ENCODE data around the gene OSGIN1. TPM values are rescaled to one million over a fixed set of nuclear protein-coding genes. Genes with fewer than 3 reads are reported as not detected.

Gene OSGIN1
- polyA plus RNA-seq, 10 donors = 0.14 to 1.1 (median 0.47) TPM

DNA sequence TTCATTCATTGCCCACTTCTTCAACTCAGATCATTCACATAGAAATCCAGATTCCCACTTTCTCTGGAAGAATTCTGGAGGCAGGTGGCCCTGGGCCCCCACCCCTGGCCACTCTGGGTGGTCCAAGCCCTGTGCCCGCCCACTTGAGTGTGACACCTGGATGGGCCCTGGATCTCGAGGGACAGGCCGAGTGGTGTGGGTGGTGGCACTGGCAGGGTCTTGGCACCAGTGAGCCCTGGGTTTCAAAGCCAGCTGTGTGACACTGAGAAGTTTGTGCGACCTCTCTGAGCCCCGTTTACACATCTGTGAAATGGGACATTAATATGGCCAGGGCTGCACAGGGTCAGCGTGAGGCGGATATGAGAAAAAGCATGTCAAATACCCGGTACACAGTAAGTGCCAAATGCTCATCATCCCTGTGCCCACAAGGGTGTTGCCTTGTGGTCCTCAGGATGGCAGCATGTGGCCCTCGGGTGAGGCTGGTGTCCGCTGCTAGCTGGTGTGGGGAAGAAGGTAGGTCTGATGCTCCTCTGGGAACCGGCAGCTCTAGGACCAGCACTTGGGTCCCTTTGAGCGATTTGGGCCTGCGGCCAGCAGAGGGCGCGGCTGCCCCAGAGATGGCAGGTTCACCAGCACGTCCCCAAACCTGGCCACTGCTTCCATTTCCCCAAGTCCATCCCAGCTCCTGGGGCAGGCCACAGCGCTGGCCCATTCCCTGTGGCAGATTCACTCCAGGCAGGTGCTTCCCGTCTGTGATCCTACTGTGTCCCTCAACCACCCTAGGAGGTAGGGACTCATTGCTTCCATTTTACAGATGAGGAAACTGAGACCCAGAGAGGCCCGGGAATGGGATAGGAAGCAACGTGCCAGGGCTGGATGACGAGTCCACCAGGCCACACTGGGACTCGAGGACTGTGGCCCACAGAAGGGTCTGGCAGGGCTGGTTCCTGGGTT, 3.6 kb downstream of the OSGIN1 start:
- DNase-seq = peak; percentile 49 to 77 (median 69)

DNA sequence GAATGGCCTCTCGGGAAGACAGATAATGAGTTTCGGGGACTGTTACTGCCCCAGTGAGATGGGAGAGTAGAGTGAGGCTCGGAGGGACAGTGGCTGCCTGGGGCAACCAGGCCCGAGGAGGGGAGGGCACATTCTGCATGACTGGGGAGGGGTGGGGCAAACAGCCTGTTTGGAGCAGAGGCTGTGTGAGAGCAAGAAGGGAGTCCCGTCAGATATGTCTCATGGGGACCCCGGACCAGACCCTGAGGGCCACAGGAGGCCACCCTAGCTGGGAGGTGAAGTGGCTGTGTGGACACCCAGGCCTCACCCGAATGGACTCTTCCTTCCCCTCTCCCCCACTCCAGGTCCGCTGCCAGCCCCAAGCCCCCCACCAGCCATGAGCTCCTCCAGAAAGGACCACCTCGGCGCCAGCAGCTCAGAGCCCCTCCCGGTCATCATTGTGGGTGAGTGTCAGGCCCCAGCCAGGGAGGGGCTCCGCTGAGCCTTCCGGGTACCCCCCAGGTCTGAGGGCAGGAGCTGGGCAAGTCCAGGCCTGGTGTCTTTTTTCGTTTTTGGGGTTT, 4.3 kb downstream of the OSGIN1 start:
- no peak for DNase-seq

DNA sequence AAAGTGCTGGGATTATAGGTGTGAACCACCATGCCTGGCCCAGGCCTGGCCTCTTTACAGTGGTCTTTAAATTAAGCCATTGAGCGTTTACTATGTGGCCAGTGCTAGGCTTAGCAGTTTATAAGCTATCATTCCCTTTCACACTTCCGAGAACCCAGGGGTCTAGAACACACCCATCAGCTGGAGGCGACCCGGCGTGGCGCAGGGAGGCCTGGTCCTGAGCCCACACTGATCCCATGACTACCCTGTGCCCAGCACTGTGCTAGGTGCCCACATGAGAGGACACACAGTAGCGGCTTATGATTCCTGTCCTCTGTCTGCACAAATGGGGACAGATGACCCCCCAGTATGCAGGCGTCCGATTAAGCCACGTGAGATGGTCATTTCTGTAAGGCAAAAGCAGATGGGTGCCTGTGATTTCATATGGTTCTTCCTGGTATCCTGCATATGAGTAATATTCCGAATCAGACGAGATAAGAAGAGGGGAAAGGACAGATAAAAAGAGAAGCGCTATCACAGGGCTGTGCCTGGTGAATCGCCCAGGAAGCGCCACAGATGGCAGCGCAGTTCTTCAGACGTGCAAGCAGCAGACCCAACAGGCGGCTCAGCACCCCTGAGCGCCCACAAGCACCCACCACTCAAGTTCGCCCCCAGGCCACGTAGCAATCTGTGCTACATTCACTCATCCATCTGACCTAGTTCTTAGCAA, 5.3 kb downstream of the OSGIN1 start:
- DNase-seq = no peak

DNA sequence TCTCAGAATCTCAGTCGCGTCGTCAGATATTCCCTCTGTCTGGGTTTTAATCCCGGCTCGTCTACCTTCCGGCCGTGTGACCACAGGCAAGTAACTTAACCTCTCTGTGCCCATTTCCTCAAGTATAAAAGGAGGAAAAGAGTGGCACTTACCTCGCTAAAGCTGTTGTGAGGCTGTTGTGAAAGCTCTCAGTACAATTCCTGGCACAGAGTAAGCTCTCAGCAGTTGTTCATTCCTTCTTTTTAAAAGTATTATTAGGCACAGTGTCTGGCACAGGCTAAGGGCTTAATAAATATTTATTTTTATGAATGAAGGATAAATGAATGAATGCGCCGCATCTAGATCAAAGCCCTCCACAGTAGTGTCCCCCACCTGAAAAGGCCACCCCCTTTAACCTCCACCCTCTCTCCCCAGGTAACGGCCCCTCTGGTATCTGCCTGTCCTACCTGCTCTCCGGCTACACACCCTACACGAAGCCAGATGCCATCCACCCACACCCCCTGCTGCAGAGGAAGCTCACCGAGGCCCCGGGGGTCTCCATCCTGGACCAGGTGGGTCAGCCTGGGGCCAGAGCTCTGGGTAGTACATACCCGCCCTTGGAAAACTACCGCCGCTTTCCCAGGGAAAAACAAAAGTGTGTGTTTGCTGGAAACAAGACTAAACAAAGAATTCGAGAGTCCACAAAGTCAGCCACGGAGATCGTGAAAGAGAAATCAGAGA, 6.0 kb downstream of the OSGIN1 start:
- DNase-seq = no peak

DNA sequence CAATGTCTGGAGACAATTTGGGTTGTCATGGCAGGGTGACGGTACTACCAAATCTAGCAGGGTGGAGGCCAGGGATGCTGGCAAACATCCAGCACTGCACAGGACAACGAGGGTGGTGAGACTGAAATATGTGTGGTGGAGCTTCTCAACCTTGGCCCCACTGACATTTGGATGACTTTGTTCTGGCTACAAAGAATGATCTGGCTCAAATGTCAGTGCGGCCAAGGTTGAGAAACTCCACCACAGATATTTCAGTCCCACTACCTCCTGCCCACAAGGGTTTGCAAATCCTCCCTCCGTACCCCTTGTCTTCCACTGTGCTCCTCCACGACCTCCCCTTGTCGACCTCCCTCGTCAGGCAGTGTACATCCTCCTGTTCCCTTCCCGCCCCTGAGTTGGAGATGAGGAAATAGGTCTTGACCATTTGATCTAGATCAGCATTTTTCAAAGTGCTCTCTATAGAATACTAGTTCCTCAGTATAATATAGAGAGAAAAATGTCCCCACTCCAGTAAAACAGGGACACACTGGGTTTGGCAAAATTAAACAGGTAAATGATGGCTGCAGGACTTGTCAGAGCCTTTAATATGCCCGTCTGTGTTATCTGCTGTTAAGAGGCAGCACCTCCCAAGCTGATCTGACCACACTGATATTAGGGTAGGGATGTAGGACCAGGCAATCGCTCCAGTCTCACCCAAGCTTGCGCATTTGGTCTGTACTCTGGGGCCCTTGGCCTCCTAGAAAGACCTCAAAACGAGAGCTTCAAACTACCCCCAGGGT, 6.8 kb downstream of the OSGIN1 start:
- no peak for DNase-seq

DNA sequence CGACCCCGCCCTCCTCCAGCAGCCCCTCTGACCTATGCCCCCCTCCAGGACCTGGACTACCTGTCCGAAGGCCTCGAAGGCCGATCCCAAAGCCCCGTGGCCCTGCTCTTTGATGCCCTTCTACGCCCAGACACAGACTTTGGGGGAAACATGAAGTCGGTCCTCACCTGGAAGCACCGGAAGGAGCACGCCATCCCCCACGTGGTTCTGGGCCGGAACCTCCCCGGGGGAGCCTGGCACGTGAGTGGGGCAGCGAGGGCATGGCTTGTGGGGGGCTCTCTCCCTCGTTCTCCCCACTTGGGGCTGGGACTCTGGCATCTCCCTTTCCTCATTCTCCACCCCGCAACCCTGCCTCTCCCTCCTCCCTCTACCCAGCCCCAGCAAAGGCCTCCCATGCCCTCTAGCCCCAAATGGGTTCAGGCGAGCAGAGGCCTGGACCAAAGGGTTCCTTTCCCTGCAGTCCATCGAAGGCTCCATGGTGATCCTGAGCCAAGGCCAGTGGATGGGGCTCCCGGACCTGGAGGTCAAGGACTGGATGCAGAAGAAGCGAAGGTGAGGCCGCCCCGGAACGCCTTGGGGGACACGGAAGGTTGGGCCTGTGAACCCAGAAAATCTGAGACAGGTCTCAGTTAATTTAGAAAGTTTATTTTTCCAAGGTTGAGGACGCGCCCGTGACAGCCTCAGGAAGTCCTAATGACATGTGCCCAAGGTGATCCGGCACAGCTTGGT, 7.6 kb downstream of the OSGIN1 start:
- no peak for DNase-seq

DNA sequence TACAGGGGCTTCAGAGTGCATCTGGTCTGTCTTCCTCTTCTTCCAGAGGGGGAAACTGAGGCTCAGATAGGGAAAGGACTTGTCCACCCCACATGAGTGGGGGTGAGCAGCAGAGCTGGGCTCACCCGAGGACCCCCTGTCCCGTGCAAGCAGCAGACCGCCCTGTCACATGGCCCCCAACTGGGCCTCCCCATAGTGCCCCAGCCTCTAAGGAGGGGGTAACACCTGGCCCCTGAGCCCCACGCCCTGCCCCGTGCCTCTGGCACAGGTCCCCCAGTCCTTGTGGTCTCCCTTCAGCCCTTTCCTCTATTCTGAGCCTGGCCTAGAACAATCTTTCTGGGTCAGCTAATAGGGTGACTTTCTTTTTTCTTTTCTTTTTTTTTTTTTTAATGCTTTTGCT, 8.6 kb downstream of the OSGIN1 start:
- no peak for DNase-seq

DNA sequence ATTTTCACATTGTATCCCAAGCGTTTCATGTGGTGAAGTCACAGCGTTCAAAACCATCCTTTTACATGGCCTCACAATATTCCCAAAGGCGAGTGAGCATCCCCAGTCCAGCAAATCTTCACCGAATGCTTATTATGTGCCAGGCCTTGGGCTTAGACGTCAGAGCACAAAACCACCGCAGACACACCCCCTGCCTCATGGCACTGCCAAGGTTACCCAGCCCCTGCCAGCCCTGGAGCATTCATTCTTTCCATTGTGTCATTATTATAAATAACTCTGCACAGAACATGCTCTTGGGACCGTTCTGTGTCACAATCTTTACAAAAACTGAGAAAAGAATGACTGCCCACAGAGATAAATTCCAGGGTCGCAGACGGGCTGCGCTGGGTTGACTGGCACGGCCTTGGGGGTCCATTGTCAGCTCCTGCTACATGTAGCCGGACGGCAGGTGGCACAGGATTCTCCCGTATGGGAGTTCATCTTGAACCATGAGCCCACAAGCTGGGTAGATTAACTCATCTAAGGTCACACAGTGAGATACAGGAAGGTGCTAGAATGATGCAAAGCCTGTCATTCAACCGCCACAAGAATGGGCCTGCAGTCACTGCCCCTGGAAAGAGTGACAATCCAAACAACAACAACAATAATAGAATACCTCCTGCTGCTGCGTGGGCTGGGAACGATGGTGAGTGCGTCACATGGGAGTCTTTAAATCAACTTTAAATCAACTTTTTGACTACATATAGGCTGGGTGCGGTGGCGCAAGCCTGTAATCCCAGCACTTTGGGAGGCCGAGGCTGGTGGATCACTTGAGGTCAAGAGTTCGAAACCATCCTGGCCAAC, 10.5 kb downstream of the OSGIN1 start:
- DNase-seq = no peak

DNA sequence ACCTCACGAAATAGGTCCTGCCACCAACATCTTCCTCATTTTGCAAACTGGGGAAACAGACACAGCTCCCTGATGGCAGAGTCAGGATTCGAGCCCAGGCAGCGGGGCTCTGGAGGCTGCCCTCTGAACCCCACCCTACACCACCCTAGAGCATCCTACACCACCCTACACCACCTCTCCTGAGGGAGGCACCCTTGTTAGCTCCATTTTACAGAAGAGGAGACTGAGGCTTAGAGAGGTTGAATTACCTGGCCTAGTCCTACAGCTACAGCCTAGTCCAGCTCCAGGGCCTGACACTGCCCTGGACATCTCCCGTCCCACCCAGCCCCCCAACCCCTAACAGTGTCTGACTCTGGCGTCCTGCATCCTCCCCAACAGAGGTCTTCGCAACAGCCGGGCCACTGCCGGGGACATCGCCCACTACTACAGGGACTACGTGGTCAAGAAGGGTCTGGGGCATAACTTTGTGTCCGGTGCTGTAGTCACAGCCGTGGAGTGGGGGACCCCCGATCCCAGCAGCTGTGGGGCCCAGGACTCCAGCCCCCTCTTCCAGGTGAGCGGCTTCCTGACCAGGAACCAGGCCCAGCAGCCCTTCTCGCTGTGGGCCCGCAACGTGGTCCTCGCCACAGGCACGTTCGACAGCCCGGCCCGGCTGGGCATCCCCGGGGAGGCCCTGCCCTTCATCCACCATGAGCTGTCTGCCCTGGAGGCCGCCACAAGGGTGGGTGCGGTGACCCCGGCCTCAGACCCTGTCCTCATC, 11.8 kb downstream of the OSGIN1 start:
- no peak for DNase-seq

DNA sequence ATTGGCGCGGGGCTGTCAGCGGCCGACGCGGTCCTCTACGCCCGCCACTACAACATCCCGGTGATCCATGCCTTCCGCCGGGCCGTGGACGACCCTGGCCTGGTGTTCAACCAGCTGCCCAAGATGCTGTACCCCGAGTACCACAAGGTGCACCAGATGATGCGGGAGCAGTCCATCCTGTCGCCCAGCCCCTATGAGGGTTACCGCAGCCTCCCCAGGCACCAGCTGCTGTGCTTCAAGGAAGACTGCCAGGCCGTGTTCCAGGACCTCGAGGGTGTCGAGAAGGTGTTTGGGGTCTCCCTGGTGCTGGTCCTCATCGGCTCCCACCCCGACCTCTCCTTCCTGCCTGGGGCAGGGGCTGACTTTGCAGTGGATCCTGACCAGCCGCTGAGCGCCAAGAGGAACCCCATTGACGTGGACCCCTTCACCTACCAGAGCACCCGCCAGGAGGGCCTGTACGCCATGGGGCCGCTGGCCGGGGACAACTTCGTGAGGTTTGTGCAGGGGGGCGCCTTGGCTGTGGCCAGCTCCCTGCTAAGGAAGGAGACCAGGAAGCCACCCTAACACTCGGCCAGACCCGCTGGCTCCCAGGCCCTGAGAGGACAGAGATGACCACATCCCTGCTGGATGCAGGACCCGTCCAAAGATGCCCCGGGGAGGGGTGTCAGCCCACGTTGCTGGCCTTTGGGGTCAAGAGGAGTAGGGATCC, 12.6 kb downstream of the OSGIN1 start:
- DNase-seq = no peak

DNA sequence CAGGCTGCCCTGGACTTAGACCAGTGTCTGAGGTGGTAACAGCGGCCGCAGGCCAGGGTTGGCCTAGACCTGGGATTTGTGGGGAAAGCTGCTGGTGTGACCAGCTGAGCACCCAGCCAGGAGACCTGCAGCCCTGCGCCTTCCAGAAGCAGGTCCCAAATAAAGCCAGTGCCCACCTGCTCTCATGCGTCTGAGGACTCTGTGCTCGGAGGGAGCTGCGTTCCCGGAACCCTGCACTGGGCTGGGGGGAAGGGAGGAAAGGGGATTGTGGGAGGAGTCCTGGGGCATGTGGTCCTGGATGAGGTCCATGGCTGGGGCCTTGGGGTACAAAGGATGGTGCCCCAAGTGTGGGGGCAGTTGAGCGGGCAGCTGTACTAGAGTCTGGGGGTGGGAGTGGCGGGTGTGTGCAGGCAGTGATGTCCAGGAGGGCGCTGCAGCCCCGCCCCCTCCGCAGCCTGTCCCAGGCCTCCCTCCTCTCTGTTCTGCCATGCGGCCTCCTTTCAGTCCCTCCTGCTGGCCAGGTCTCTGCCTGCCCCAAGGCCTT, 13.2 kb downstream of the OSGIN1 start:
- no peak for DNase-seq

DNA sequence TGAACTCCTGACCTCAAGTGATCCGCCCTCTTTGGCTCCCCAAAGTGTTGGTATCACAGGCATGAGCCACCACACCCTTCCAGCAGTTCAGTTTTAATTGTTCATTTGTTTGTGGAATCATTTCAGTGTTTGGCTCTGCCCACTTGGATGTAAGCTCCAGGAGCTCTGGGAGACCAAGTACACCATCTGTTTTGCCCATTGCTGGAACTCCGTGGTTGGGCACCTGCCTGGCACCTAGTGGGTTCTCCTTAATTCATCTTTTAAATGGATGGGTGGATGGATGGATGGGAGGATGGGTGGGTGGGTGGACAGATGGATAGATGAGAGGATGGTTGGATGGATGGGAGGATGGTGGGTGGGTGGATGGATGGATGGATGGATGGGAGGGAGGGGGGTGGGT, 14.1 kb downstream of the OSGIN1 start:
- DNase-seq = no peak

DNA sequence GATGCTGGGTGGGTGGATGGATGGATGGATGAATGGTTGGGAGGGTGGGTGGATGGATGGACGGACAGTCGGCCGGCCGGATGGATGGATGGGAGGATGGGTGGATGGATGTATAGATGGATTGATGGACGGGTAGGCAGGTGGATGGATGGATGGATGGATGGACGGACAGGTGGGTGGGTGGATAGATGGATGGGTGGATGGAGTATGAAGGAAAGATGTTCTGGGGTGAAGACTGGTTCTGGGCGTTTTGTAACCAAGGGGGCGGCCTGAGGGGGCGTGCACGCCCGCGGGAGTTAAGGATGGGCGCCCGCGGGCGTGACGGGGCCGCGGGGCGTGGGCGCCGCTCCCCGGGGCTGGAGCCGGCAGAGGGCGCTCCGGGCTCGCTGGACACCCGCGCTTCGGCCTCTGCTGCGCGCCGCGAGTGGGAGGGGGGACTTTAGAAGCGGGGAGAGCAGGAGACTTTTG, 14.8 kb downstream of the OSGIN1 start, which contains the start of gene NECAB2:
NECAB2 (plus strand) TSS at position 407 of the 468 bp plus-strand sequence. CDS start 405 bp downstream, outside the sequence.
- DNase-seq = peak in 2 of 3 donors; percentile 46 to 65

DNA sequence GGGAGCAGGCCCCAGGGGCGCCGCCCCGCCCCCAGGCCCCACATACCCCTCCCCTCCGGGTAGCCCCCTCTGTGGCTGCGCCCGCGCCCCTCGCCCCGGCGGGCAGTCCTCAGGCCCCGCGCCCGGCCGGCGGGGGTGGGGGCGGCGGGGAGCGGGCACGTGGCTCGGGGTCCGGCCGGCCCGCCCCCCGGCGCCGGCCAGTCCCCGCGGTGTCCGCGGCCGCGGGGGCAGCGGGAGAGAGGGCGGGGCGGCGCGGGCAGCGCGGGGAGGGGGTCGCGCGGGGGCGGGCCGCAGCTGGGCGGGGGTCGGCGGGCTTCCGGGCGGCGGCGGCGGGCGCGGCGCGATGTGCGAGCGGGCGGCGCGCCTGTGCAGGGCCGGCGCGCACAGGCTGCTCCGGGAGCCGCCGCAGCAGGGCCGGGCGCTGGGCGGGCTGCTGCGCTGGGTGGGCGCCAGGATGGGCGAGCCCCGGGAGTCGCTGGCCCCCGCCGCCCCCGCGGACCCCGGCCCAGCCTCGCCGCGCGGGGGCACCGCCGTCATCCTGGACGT, 15.3 kb downstream of the OSGIN1 start:
- DNase-seq = no peak

DNA sequence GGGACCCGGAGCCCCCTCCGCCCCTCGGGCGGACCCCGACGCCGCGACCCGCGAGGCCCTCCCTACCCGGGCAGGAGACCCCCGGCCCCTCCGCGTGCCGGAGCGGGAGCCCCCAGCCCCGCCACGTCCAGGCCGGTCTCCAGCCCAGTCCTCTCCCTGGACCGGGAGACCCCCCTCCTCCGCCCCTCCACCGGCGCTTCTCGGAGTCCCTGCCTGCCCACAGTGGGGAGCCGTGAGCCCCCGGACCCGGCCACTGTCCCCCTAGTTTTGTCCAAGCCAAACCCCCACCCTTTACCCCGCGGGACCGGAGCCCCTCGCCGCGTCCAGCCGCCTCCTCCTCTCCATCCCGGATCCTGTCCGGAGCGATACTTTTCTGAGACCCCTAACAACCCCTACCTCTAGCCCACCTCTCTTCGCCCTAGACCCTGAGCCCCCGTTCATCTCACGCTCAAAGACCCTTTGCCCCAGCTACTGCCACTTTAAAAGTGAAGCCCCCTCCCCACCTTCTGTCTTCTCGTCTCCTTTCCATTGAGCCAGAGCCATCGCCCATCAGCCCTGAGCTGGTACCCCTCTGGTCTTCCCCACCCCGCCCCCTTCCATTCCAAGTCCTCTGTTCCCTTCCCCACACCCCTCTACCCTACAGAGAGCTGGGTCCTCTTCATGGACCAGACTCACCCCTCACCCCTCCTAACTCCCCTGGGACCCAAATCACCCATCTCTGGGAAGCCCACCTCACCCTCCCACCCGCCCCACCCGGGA, 16.0 kb downstream of the OSGIN1 start:
- no peak for DNase-seq

DNA sequence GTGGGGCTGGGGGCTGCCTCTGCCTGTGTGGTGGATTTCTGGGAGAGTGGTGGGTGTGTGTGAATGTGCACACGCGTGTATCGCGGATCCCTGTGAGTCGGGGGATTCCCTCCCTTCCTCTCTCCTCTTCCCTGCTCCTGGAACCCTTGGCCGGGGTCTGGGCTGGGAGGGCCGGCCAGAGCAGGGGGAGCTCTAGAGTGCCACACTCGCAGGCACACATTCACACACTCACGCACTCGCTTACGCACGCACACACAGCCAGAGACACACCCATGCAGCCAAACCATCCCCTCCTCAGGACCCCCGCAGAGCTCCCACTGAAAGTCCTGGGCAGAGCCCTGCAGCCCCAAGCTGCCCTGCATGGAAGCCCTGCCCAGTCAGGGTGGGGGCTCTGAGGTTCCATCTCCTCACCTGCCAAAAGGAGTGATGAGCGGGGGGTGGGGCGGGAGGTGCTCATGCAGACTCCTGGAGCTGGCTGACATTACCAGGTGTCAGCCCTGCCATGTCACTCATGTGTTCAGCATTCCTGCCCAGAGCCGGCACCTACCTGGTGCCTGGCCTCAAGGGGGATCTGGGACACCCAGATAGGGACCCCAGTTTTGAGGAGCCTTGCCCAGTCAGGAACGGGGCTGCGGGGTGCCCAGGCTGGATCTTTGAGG, 16.9 kb downstream of the OSGIN1 start:
- DNase-seq = no peak

Measured in muscle of back (tissue), 11 donors.